ENCODE measurements around the gene NBEAL2. TPM values are rescaled to one million over a fixed set of nuclear protein-coding genes. Genes with fewer than 3 reads are reported as not detected.

Gene NBEAL2
- total and polyA plus RNA-seq, 8 donors: 59.3 to 148 (median 84.3) TPM

GRCh38 chr3:47057212-47057671, 77.8 kb downstream of the NBEAL2 start:
- H3K27ac ChIP-seq: peak overlapping the region in 1 of 2 donors; percentile 55
- ATAC-seq (no peak), DNase-seq (no peak)
- intact Hi-C loops (cut with DNase I): no loop called here
- H3K4me1 ChIP-seq: peaks cover 0 to 12% of the 10 kb centered on the region in 2 donors
- peaks cover 0 to 73% of the 10 kb centered on the region in 2 donors for H3K36me3 ChIP-seq
- no peak overlapping the region for H3K4me3 ChIP-seq
- no peaks in the 10 kb centered on the region for H3K27me3 ChIP-seq
- TF ChIP-seq, protein P1, sequence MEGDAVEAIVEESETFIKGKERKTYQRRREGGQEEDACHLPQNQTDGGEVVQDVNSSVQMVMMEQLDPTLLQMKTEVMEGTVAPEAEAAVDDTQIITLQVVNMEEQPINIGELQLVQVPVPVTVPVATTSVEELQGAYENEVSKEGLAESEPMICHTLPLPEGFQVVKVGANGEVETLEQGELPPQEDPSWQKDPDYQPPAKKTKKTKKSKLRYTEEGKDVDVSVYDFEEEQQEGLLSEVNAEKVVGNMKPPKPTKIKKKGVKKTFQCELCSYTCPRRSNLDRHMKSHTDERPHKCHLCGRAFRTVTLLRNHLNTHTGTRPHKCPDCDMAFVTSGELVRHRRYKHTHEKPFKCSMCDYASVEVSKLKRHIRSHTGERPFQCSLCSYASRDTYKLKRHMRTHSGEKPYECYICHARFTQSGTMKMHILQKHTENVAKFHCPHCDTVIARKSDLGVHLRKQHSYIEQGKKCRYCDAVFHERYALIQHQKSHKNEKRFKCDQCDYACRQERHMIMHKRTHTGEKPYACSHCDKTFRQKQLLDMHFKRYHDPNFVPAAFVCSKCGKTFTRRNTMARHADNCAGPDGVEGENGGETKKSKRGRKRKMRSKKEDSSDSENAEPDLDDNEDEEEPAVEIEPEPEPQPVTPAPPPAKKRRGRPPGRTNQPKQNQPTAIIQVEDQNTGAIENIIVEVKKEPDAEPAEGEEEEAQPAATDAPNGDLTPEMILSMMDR (IDR thresholded peaks at IDR 0.05): no peak
- H3K9me3 ChIP-seq: no peaks in the 10 kb centered on the region

Other genes starting within 250 kb of the NBEAL2 start
- 1 to 10 TPM; 3.1 to 4.9 TPM for gene MYL3, start 116.2 kb upstream of the NBEAL2 start, total RNA-seq
- 10 to 100 TPM in 5 of 6 donors, 1 to 10 TPM in 1; 8.0 to 13.4 (median 12.6) TPM for gene MYL3, start 116.2 kb upstream of the NBEAL2 start, polyA plus RNA-seq (ENCODE audit: insufficient read length in 6 of 6)
- 10 to 100 TPM; 12.0 to 22.8 TPM for gene PTH1R, start 101.9 kb upstream of the NBEAL2 start, total RNA-seq
- 100 to 1,000 TPM in 2 of 6 donors, 10 to 100 TPM in 4; 60.6 to 131 (median 76.5) TPM for gene PTH1R, start 101.9 kb upstream of the NBEAL2 start, polyA plus RNA-seq (ENCODE audit: insufficient read length in 6 of 6)
- gene CCDC12, start 2.9 kb upstream of the NBEAL2 start, total RNA-seq: 10 to 100 TPM; 34.7 to 43.7 TPM
- gene CCDC12, start 2.9 kb upstream of the NBEAL2 start, polyA plus RNA-seq (ENCODE audit: insufficient read length in 6 of 6): 10 to 100 TPM; 42.4 to 57.9 (median 47.4) TPM
- 10 to 100 TPM; 40.1 to 43.8 TPM for gene SETD2, start 184.4 kb downstream of the NBEAL2 start, total RNA-seq
- 10 to 100 TPM; 57.2 to 68.9 (median 63.3) TPM for gene SETD2, start 184.4 kb downstream of the NBEAL2 start, polyA plus RNA-seq (ENCODE audit: insufficient read length in 6 of 6)